COLO668 (cell line): Measurements from ENCODE around the gene CYFIP1.

Experiments
- DNase-seq: peaks from one replicate; lab custom pipeline; 2025; ENCODE audit not compliant: unreplicated experiment; lab: John Stamatoyannopoulos, UW

CYFIP1 gene

GRCh38 chr15:22969489-22969888, 10.7 kb downstream of the CYFIP1 start:
- DNase-seq = no peak

DNA sequence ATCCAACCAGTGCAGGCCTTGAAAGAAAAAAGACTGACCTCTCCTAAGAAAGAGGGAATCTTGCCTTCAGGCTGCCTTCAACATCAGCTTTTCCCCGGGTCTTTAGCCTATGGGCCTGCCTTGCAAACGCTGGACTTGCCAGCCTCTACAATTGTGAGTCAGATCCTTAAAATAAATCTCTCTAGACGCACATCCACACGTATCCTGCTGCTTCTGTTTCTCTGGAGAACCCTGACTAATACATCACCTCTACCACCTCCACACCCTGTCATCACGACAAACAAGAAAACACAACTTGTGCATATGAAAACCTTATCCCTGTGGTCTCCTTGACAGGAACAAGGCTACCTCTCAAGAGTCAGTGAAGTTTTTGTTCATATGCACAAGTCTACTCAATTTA, 11.8 kb downstream of the CYFIP1 start:
- no peak for DNase-seq

GRCh38 chr15:22967084-22967770, 12.9 kb downstream of the CYFIP1 start:
- no peak for DNase-seq

DNA sequence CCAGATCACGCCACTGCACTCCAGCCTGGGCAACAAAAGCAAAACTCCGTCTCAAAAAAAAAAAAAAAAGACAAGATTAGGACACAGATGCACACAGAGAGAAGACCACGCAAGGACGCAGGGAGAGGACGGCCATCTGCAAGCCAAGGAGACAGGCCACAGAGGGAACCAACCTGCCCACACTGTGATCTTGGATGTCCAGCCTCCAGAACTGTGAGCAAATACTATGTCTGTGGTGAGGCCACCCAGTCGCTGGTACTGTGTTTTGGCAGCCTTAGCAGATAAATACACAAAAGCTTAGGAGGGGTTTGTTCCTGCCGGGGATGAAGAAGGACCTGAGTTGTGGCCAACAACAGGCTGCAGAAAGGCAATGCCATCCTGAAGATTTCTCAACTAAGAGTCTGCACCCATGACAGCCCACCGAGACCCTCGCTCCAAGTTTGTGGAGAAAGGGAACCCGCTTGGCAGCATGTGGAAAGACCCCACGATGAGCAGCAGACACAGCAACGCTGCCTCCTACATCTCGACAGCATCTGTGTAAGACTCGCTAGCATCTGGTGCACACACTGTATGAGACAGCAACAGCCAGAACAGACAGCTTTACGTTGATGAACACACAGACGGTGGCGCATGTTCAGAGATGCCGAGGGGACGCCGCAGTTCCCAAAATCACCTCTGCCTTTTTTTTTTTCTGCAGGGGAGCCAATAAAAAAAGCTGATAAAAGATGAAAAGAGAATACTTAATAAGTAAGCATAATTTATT, 13.7 kb downstream of the CYFIP1 start:
- DNase-seq = no peak

DNA sequence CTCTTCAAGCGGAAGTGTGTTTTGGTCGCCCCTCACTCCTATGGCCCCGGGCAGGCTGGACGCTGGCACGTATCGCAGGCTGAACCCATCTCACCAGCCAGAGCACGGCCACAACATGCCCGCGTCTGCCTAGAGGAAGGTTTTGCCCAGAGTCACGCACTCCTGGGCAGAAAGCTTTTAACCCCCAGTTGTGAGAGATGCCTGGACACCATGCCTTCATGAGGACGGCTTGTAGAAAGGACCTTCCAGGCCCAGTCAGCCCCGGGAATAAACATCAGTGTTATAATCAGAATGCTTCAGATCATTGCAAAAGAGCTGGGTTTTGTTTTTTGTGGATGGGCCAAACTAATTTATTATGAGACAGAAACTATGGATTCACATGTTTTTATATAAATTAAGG, 16.5 kb downstream of the CYFIP1 start:
- DNase-seq = no peak

- no peak for DNase-seq
These were observed 17.6 kb downstream of the CYFIP1 start for GRCh38 chr15:22962611-22963010.

DNA sequence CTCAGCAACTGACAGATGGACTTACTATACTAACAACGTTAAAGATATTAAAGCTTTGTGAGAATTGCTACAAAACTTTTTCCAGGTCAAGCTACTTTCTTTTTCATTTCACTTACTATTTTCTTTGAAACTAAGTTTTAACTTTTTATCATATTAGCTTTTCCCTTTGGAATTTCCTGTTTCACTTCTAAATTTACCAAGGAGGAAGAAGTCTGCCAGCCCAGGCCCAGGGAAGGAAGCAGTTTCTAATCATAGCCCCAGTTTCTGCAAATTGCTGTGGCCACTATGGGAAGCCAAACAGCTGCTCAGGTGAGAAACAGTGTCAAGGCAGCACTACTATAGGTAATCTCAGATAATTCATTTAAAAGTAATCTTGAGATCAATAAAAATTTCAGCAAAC, 18.4 kb downstream of the CYFIP1 start:
- no peak for DNase-seq

- DNase-seq = no peak
These were observed 19.6 kb downstream of the CYFIP1 start for GRCh38 chr15:22960556-22960955.

DNA sequence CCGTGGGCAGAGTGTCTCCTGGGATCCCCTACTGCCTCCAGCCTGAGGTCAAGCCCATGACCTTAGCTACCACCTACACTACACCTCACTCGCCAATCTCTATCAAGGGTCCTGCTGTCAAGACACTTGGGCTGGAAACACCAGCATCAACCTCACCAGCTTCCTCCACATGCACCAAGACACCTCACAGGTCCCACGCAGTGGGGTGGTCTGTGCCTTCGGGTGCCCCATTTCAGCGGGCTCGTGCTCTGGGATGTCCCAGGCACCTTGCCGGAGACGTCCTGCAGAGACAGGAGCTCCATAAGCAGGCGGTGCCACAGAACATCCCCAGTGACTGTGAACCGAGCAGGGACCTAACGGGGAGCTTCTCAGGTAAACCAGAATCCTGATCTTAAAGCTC, 20.0 kb downstream of the CYFIP1 start:
- no peak for DNase-seq

GRCh38 chr15:22959321-22960101, 20.7 kb downstream of the CYFIP1 start:
- DNase-seq = no peak

DNA sequence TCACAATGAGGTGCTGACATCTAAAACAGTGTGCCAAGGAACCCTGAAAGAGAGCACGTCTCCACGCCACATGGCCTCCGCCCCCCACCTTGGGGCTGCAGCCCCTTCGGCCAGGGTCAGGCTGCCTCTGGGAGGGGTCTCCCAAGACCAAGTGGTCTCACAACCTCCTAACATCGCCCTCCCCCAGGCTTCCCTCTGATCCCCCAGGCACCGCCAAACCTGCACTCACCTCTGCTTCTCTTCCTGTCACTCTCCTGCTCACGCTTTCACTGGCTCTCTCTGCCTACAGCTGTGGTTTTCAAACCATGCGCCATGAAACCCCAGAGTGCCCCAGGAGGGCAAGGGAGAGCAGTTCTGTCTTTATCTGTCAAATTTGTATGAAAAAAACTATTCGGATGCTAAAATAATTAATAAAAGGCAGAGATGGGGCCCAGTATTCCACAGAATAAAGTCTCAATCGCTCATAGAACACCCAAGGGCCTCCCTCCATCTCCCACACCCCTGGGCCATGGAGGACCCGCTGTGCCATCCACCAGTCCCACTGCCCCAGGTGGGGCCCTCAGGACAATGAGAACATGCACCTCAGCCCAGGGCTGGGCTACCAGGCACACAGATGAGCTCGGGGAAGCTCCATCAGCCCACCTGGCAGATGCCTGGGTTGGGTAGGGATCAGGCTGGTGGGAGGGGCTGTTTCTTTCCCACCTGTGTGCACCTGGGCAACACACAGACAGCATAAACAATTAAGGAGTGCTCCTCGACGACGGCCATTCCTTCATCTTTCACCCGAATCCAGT, 21.5 kb downstream of the CYFIP1 start:
- no peak for DNase-seq

DNA sequence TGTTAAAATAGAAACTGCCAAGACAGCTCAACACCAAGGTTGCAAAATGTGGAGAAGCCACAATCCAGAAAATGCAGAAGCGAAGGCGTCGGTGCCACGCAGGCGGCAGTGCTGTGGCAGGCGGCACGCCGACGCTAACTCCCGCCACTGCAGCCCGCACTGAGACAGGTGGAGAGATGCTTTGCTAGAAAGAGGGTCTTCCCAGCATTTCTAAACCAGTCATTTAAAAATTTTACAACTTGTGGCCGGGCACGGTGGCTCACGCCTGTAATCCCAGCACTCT, 23.2 kb downstream of the CYFIP1 start:
- no peak for DNase-seq

DNA sequence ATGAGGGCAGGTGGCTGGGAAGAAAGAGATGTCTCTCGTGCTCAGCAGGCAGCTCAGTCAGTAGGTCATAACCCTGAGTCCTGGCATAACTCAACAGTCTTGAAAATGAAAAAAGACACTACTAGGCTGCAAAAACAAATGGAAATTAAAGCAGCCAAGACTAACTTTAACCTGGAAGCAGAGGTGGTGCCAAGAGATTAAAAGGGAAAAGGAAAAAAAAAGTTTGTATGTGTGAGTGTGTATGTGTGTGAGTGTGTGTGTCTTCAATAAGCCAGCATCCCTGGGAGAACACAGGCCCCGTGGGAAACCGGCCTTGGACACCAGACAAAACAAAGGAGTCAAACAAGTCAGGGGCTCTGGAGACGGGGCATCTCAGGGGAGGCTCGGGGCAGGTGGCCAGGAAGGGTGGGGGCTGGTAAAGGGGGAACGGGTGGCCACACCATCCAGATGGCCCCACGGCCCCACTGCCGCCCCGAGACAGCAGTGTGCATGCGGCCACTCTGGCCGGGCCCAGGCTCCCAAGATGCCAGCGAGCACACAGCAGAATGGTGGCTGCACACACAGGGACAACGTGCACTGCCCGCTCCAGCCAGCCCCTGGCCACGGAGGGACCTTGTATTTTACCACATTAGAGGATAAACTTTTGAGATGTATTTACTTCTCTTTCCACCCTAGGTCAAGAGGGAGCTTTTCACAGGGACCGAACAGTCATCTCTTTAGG, 23.8 kb downstream of the CYFIP1 start:
- no peak for DNase-seq

GRCh38 chr15:22955544-22956119, 24.5 kb downstream of the CYFIP1 start:
- no peak for DNase-seq

- DNase-seq = no peak
These were observed 25.2 kb downstream of the CYFIP1 start for GRCh38 chr15:22954798-22955543.

DNA sequence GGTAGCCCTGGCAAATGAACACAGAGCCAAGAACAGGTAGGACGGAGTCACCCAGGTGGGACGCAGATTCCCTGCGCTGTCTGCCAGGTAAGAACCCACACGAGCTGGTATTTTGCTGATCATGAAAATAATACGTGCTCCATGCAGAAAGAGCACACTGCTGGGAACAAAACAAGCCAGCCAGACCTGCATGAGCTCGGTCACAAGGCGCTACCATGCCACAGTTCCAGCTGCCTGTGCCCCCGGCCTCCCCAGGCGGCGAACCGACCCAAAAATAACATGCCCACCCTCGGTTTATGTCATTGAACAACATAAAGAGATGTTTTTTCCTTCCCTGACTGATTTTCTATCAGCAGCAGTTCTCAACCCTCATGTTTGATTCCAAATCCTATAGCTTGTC, 25.8 kb downstream of the CYFIP1 start:
- DNase-seq = no peak

DNA sequence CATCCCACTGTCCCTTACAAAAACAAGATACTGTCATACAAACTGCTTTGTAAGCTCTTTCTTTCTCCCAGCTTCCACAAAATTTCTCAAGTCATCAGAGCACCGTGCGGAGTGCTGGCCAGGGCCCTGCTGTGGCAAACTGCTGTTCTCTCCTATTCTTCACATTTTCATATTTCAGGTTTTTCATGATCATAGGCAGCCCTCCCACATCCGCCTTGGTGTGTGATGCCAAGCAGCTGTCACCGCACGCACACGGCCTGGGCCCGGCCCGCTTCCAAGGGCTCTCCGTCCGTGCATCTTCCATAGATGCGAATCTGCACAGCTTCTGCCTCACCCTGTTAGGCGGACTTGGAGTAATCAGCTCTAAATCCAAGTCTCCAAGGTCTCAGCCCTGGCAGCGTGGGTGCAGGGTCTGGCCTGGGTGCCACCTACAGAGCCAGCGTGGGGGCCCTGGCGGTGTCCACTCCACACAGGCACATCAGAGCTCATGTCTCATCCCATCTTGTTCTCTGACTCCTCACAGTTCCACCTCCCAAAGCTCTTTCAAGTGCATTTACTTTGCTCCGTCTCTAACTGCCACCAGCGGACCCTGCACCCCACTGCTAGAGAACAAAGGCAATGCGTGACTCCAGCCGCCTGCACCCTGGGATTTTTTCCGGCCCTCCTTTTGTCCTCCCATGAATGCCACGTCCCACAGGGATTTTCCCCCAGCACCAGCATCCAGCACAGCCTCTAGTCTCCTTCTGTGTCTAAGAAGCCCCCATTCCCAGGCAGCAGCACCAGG, 27.2 kb downstream of the CYFIP1 start:
- DNase-seq = no peak

DNA sequence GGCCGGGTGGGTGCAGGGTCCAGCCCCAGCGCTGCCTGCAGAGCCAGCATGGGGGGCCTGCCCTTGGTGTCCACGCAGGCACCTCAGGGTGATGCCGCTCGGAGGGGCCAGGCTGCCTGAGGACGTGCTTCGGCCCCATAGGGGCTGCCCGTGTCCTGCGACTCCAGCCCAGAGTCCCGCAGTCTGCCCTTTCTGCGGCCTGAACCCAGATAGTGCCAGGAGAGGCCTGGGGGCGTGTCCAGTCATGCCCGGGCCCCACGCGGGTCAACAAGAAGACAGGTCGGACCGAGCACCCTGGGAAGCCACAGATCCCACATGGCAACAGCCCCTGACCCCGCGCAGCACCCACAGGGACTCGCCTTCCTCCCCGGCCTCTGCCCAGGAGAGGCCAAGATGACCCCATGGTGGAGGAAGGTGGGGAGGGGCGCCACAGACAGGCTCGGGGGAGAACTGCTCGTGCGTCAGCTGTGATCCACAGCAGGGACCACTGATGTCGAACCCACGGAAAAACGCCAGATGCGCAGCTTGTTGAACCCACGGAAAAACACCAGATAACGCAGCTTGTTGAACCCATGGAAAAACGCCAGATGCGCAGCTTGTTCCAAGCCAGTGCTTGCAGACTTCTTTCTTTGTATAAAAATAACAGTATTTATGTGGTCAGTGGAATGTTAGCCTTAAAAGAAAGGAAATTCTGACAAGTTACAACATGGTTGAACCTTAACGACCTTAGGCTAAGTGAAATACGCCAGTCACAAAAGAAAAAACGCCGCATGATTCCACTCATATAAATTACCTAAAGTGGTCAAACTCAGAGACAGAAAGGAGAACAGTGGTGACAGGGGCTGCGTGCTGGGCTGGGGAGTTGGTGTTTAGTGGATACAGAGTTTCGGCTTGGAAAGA, 28.5 kb downstream of the CYFIP1 start:
- DNase-seq = no peak
